HG02870 (cell line): ENCODE measurements around the gene CMIP.

ENCODE experiments used
- ATAC-seq: cut with Tn5 transposase; IDR thresholded peaks from one replicate; pipeline ENCODE4 v1.9.1; 2021; ENCODE audit warnings: mild to moderate bottlenecking, moderate library complexity; ENCODE audit not compliant: unreplicated experiment

Gene CMIP

DNA sequence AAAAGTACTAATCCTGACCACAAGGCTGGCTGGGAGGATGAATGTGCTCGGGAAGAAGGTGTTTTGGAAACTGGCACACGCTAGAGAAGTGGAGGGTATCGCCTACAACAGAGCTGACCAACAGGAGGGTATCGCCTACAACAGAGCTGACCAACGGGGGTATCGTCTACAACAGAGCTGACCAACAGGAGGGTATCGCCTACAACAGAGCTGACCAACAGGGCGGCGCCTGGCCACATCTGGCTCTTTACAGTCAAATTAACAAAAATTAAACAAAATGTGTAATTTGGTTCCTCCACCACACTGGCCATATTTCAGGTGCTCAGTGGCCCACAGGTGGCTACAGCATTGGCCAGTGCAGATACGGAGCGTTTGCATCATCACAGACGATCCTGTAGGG, 153.5 kb downstream of the CMIP start:
- no peak for ATAC-seq

DNA sequence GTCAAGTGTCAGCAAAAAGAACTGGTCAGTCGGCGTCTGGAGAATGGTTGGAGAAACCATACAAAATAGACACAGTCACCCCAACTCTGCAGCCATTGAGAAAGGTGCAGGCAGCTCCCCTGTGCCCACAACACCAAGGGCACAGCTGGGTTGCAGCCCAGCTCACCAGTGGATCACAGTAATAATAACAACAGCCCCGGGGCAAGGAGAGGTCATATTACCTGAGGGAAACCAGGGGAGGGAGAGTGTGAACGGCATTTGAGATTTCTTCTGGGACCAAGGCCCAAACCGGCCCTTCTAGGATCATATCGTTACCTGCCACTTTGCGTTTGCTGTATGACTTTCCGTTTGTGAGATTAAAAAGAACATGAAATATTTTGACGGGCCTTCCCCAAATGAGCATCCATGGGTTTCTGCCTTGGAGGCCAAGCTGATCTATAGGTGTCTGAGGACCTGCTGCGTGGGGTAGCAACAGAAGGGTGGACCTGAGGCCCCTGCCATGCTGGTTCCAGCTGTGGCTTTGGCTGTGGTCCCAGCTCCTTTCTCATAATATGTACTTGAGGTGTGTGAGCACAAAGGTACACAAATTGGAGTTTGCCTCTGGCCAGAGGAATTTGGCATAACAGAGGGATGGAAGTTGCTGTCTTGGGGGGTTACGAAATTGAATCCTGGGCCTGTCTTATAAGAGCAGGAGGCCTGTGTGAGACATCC, 154.6 kb downstream of the CMIP start:
- ATAC-seq = no peak

DNA sequence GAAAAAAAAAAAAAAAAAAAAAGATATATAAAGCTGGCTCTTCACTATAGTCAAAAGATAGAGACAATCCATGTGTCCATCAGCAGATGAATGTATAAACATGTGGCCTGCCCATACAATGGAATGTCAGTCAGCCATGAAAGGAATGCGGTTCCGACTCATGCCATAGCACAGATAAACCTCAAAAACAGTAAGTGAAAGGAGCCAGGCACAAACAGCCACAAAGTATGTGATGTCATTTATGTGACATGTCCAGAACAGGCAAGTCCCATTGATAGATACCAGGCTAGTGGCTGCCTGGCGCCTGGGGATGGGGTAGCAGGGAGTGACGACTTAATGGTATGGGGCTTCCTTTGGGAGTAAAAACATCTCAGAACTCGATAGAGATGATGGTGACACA, 155.7 kb downstream of the CMIP start:
- no peak for ATAC-seq

DNA sequence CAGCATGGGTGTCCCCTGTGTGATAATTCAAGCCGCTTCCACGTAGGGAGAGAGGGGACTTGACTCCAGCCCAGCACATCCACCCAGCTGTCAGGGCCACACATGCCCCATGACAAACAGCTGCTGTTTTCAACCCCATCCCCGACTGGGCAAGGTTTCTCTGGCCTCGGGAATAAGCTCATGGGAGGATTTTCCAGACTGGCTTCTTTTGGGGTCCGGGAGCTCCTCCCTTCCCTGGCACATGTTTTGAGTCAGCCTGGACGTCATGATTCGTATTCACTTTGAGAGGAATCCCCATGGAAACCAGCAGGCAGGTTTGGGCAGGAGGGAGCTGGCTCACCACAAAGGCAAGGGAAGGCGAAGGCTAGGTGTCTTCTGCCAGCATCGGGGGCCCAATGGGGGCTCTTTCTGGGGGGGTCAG, 156.4 kb downstream of the CMIP start:
- no peak for ATAC-seq

DNA sequence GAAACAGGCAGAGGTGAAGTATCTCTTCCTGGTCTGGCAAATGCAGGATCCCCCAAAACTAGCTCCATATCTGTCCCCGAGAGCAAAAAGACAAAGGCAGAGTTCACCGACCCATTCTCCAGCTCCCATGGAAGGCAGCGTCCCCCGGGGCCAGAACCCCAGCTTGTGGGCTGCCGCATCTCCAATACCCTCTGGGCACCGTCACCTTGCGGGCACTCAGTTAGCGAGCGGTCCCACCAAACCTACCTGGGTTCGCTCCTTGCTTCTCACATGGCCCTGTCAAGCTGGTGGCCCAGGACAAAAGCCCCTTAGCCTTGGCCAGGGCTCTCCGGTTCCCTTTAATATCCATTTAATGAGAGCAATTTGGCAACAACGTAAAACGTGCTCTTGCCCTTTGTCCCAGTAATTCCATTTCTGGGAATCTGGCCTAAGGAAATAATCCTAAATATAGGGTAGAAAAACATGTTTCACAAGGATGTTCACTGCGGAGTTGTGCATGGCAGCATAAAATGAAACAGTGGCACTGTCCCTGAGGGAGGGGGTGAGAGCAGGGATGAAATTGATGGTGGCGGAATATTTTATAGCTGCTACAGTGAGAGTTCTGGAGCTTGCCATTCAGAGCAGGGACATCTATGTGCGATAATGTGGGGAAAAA, 157.1 kb downstream of the CMIP start:
- no peak for ATAC-seq

DNA sequence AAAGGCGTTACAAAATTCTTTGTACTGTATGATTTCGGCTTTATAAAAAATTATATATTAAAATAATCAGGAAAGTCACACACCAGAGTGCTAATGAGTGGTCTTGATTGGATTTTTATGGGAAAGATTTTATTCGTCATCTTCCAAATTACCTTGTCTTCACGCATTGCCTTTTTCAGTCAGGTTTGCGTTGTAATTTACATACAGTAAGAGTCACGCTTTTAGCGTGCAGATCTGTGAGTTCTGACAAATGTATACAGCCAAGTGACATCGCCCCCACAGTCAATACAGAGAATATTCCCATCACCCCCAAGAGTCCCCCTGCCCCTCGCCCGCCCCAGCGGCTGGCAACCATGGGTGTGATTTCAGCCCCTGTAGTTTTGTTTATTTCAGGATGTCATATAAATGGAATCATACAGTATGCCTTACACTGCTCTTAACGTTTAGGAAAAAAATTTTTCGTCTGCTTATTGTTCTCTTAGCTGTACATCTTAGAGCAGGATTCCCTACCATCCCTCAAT, 157.7 kb downstream of the CMIP start:
- no peak for ATAC-seq

DNA sequence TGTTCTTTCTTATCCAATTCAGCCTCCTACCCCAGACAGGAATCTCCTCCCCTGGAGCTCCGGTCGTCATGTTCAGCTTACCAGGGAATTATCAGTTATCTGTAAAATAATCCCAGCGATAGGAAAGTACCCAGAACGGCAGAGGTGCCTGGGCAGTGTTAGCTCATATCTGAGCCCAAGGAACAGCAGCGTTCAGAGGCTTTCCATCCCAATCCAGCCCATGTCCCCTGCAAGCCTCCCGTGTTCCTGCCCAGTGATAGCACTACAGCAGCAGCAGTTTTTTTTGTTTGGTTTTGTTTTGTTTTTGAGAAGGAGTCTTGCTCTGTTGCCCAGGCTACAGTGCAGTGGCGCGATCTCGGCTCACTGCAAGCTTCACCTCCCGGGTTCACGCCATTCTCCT, 158.2 kb downstream of the CMIP start:
- ATAC-seq = no peak

DNA sequence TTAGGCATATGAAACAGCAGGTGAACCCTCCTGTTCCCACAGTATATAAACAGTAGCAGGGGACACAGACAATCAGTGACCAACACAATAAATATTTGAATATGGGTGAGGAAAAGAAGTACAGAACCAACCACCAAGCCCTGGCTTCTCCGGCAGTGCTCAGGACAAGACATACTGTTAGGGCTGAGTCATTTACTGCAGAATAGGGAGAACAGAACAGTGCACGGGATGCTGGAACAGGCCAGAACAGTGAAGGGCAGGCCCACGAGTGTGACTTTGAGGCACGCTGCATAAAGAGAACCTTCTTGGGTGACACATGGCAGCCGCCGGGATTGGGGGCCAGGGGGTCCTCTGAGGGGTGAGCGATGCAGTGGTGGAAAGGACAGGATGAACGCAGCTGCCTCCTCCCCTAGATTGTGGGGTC, 160.4 kb downstream of the CMIP start:
- no peak for ATAC-seq

DNA sequence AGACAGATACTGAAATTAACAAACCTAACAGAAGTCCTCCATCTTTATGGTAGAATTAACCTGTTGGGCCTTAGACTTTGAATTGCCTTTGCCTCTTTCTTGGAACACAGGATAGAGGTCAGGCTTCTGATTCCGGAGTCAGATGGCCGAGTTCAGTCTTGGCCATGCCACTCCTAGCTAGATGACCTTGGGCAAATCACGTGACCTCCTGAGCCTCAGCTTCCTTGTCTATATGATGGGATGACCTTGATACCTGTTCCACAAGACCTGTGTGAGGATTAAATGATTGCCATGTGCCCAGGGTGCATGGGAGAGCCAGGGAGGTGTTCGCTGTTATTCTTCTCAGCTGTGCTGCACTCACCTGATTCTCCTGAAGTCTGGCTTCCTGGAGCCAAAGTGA, 161.4 kb downstream of the CMIP start:
- no peak for ATAC-seq

DNA sequence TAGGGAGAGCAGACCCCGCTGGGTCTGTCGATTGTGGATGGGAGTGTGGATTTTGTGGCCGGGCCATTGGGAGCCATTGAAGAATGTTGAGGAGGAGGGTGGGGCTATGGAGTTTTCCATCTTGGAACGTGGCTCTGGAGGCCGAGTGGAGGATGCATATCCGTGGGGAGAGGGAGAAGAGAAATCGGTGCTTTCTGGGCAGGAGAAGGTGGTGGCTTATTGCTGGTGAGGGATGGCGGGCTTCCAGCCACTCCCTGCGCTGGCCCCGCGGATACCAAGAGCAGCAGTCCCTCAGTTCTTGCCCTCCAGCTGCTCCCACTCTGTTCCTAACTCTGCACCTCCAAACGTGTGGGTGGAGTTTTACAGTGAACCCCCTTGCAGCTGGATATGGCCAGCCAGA, 162.4 kb downstream of the CMIP start:
- no peak for ATAC-seq

DNA sequence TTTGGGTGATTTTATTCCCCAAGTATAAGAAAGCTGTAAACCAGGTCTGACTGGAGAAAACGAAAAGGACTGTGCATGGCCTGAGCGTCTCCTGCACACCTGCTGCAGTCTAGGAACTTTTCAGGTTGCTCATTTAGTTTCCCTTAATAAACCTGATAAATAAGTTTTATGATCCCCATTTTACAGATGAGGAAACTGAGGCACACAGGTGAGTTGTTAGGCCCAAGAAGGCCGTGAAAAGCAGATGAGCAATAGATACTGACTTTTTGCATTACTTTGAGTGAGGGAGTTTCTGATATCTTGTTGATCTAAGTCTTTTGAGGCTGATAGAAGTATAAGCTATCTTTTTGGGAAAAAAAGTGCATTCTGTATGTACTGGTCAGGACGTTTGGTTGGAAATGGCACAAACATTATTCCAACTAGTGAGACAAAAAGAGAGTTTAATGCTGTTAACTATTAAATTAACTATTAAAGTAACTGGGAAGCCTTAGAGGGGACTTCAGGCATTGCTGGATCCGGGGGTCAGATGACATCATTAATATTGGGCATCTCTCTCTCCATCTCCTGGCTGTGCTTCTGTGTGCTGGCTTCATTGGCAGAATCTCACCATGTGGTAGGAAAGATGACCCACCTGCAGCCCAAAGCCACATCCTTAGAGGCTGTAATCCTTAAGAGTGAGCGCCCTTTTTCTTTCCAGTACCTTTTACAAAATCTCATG, 163.4 kb downstream of the CMIP start:
- no peak for ATAC-seq

DNA sequence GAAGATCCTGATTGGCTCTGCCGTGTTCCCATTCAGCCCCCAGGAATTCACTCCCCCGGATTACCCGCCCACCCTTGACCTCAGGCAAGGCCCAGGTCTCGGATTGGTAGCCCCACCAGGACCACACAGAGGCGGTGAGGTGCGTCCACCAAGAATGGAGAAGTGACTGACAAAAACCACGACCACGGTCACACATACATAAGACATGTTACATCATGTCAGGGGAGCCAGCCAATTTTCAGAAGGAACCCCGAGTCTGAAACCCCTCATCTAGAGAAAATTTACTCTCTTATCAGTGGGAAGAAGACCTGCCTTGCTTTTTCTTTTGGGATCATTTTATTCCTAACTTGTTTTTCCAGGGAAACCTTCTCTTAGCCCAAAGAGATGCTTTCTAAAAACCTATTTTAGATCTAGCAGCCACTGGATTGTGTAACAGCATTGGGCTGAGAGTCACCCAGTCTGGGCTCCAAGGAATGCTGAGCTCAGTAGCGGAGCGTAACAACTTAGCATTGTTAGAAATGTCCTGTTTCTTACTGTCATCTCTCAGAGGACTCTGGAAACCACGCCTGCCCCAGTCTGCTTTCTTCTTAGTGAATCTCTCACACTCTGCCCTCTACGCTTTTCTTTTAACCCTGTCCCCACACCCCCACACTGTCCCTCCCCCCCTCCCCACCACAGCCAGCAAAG, 164.1 kb downstream of the CMIP start:
- no peak for ATAC-seq

DNA sequence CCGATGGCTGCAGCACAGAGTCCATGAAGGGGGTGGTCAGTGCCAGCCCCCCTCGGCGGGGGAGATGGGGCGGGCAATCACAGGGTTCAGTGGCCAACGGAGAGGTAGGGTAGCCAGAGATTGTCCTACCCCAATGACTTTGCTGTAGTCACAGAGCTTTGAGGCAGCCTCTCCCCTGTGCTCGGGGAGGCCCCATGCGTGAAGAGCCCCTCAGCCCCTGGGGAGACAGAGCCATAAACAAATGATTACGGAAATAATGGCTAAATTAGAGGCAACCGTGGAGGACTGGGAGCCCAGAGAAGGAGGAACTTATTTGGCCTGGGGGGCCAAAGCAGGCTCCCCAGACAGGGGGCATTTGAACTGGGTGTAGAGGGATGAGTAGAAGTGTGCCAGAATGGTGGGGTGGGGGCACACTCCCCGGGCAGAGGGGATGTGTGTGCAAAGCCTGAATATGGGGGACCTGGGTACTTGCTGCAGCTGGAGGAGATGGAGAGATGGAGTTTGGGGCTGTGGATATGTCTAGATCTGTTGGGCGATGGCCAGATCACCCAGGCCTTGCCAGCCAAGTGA, 164.8 kb downstream of the CMIP start:
- no peak for ATAC-seq

DNA sequence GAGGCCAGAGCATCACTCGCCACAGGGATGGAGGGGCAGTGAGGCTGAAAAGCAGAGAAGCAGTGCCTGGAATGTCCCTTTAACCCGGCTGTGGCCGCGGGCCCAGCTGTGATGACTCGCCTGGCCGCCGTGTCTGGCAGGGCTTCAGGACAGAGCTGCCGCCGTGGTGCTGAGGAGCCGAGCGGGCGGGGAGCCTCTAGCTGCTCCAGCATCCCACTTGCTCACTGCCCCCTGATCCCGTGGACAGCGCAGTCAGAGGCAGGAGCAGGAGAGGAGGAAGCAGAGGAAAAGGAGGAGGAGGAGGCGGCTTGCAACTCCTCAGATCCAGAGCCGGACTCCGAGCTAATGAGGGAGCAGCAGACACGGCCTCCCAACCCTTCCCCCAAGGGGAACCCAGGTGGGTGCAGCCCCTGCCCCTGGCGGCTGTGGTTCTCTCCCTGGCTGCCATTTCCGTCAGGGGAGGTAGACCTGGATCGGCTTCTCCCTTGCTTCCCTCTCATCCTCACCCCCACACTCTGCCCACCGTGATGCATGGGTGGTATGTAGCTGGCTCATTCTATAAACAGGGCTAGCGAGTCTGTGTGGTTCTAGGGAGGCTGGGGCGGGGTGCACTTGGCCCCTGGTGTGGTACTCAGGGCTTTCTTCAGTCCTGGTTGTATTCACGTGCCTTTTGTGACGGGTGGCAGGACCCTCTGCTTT, 165.7 kb downstream of the CMIP start:
- ATAC-seq = no peak

DNA sequence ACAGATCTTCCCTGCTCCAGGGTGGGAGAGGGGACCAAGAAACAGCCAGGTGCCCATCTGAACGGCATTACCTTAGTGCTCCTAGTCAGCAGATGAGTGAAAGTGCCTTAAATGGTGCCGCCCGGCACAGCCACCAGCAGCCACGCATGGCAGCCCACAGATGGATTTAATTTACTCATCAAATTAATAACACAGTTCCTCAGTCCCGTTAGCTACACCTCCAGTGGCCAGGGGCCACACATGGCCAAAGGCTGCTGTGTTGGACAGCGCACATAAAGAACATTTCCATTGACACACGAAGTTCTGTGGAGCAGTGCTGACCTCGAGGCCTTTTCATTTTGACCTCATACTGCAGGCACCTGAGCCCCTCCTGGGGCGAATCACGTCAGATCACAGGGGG, 166.3 kb downstream of the CMIP start:
- ATAC-seq = no peak

DNA sequence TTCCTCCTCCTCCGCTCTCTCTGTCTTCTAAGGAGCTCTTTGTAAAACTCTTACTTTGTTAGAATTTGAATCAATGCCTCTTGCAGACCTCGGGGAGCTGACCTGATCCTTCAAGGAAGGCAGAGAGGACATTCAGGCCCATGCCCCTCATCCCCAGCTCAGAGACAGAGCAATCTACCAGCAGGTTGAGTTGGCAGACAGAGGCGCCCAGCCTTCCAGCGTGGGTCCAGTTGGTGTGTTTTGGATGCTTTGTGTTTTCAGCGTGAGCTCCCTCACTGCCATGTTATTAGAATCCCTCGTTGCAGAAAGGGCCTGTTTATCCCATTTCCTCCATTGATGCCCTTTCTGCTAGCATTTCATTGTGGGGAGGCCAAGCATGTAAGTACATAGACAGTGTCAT, 167.1 kb downstream of the CMIP start:
- no peak for ATAC-seq

DNA sequence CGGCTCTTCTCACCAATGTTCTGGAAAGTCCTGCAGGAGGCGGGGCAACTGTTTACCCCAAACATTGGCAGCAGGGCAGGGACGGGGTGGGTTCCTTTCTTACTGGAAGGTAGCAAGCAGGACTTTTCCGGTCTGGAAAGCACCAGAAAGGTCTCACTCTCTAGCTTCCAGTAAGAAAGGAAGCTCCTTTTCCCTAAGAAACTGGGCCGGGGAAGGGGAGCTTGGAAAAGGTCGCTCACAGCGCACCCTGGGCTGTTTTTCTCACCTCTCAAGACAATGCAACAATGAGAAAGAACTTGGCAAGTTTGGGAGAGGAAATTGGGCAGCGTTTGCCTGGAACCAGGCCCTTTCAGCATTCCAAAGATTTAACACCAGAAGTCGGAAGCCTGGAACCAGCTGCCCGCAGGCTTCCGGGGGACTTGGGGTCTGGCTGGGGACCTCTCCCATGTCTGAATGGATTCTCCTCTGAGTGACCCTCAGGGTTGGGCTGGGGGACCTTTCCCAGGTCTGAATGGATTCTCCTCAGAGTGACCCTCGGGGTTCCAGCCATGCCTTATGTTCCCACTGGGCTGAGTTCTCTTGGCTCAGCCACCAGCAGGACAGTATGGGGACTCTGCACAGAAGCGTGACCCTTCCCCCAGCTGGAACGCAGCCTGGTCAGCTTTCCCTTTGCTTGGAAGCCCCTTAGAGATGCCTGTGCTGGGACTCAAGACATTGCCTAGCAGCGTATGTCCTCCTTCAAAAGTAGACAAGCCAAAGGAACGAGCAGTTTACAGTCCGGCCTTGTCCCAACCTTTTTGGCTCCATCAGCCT, 167.9 kb downstream of the CMIP start:
- ATAC-seq = no peak

DNA sequence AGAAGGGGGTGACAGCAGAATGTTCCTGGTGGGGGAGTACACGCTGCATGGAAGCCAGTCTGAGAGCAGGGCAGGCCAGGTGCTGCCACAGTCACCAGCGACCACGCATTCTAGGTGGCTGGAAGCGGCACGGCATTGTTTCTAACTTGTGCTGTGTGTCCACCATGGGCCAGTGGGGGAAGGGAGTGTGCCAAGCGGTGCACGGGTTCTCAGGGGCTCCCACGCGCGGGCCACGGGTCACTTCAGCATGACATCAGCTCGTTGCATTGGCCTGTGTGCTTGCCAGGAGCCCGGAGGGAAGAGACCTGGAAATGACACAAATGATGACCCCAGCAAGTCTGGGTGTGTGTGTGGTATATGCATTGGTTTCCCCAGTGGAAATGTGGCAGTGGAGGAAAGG, 169.6 kb downstream of the CMIP start:
- ATAC-seq = no peak

DNA sequence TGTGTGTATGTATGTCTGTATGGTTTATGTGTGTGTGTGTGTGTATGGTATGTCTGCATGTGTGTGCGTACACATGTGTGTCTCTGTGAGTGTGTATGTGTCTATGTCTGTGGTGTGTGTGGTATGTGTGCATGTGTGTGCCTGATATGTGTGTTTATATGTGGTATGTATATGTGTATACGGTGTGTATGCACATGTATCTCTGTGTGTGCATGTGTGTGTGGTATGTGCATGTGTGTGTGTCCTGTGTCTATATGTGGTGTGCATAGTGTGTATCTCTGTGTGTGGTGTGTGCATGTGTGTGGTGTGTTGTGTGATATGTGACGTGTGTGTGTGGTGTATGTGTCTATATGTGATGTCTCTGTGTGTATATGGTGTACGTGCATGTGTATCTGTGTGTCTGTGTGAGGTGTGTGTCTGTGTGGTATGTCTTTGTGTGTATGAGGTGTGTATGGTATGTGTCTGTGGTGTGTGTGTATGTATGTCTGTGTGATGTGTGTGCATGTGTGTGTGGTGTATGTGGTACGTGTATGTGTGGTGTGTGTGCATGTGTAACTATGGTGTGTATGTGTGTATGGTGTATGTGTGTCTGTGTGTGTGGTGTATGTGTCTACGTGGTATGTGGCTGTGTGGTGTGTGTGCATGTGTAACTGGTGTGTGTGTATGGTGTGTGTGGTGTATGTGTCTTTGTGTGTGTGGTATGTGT, 170.2 kb downstream of the CMIP start:
- no peak for ATAC-seq
